GM13976 (cell line): ENCODE results near the gene HES1.

Experiments
- DNase-seq: peaks from one replicate; pipeline ENCODE4 v3.0.0; 2012; ENCODE audit warnings: low spot score
- CTCF ChIP-seq: IDR thresholded peaks from 2 replicates; pipeline ENCODE4 v1.5.1; 2012; ENCODE audit warnings: borderline replicate concordance, mild to moderate bottlenecking; ENCODE audit not compliant: insufficient read depth; ENCODE audit errors: extremely low read depth, missing control alignments, control extremely low read depth
- in situ Hi-C: fragments of 300-500 bp; cut with MboI; formaldehyde crosslinking; loops from one replicate; pipeline ENCODE4 v1.12.0; 2022; ENCODE audit warnings: low sequenced_read_pairs, mixed read lengths, inconsistent platforms; ENCODE audit not compliant: unreplicated experiment

Gene HES1

GRCh38 chr3:194130807-194131589, 5.0 kb upstream of the HES1 start:
- TF ChIP-seq CTCF, result no peak
- DNase-seq, result peak; percentile 65

GRCh38 chr3:194132465-194133286, 3.3 kb upstream of the HES1 start:
- no peak for DNase-seq
- TF ChIP-seq CTCF, result no peak
- in situ Hi-C loops, result loop anchor here (10.0 to 25.0 kb wide), 2 partner anchors 182 to 345 kb away; no protein-coding TSS in a partner anchor

More at GRCh38 chr3:194130807-194131589, 5.0 kb upstream of the HES1 start:
- in situ Hi-C loops, result loop anchor here (10.0 to 25.0 kb wide), 2 partner anchors 184 to 344 kb away; no protein-coding TSS in a partner anchor

DNA sequence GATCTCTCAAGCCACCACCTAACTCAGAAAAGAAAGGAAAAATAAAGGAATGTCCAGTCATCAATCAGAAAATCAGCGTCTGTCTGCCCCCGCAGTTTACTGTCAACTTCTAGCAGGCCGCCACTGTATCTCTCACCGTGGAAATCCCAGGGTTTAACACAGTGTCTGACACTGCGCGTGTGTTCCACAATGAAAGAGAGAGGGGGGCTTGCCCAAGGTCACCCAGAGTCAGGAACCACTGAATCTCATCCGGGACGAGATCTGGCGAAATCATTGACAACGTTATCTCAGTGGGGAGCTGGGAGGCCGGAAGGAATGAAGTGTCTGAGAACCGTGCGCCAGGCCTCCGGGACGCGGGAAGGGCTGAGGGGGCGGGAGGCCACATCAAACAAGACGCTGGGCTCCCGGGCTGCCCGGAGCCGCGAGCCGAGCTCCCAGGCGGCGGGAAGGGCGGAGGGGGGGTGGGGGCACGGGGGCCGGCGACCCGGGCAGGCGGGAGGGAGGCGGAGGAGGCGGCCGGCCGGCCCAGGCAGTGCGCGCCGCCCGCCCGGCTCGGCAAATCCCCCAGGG, 2.2 kb upstream of the HES1 start:
- no peak for DNase-seq
- no peak for TF ChIP-seq CTCF
- in situ Hi-C loops, result loop anchor here (10.0 to 25.0 kb wide), 2 partner anchors 181 to 346 kb away; no protein-coding TSS in a partner anchor

DNA sequence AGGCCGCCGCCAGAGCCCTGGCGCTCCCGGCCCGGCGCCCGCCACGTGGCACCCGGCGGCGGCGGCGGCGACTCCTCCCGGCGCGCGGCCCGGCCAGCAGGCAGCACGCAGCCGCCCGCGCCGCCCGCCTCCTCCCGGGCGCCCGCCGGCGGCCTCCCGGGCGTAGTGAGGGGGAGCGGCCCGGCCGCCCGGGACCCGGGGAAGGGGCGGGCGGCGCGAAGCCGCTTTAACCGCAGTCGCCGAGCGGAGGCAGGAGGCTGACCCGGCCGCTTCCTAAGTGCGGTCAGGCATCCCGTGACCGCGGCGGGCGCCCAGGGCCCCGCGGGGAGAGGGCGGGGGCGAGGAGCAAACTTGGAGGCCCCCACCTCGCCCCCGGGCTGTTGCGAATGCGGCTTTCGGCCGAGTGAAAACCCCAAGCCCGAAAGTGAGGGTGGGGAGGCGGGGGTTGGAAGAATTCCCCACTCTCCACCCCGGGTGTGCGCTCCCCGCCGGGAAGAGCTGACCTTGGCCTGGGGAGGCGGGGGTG, 1.7 kb upstream of the HES1 start:
- TF ChIP-seq CTCF, result no peak
- in situ Hi-C loops, result loop anchor here (10.0 to 25.0 kb wide), 2 partner anchors 181 to 347 kb away; no protein-coding TSS in a partner anchor
- DNase-seq, result peak; percentile 66

GRCh38 chr3:194134757-194135515, 1.0 kb upstream of the HES1 start:
- DNase-seq, result peak; percentile 84
- in situ Hi-C loops, result loop anchor here (10.0 to 25.0 kb wide), 2 partner anchors 180 to 348 kb away; no protein-coding TSS in a partner anchor
- no peak for TF ChIP-seq CTCF

GRCh38 chr3:194135516-194135805, 487 bp upstream of the HES1 start:
- in situ Hi-C loops, result loop anchor here (10.0 to 25.0 kb wide), 2 partner anchors 179 to 348 kb away; no protein-coding TSS in a partner anchor
- no peak for DNase-seq
- no peak for TF ChIP-seq CTCF
